Measurements from ENCODE around the gene C1orf159. TPM values are rescaled to one million over a fixed set of nuclear protein-coding genes. Genes with fewer than 3 reads are reported as not detected.
A peak's percentile ranks its signal among the peaks of the same experiment; 100 is the strongest.

The C1orf159 gene
- polyA plus RNA-seq, 3 donors: 3.0 to 18.8 (median 3.3) TPM

GRCh38 chr1:1034439-1034781, 81.5 kb downstream of the C1orf159 start:
- Histone ChIP-seq H3K9ac (ENCODE audit: insufficient read depth, low read length, poor library complexity, severe bottlenecking) (no peak overlapping the region), H4K20me1 (ENCODE audit: insufficient read depth, low read length) (no peaks in the 10 kb centered on the region), H2AFZ (ENCODE audit: insufficient read depth, low read depth, low read length, poor library complexity, severe bottlenecking) (no peak overlapping the region), H3K9me3 (replicated peaks in 1 of 2; ENCODE audit: control insufficient read depth in 1 of 2, insufficient read depth in 1 of 2, low read length in 2 of 2) (peaks cover 2 to 4% of the 10 kb centered on the region in 2 donors), H3K4me1 (ENCODE audit: control insufficient read depth in 1 of 2, insufficient read depth in 2 of 2, low read length in 2 of 2) (peaks cover 18 to 32% of the 10 kb centered on the region in 2 donors), H3K79me2 (ENCODE audit: insufficient read depth, low read length) (no peaks in the 10 kb centered on the region), H3K27ac (ENCODE audit: low read depth in 1 of 2, low read length in 2 of 2) (no peak overlapping the region), H3K36me3 (replicated peaks in 1 of 2; ENCODE audit: control insufficient read depth in 1 of 2, insufficient read depth in 2 of 2, low read length in 2 of 2) (no peaks in the 10 kb centered on the region), H3K27me3 (ENCODE audit: control insufficient read depth in 2 of 2, insufficient read depth in 2 of 2, low read length in 2 of 2) (peaks cover 8 to 66% of the 10 kb centered on the region in 2 donors), H3K4me2 (replicated peaks; ENCODE audit: extremely low read depth, low read length, poor library complexity, severe bottlenecking) (no peak overlapping the region), H3K4me3 (replicated peaks in 1 of 3; ENCODE audit: low read depth in 2 of 3, low read length in 3 of 3) (no peak overlapping the region)
- WGBS (ENCODE audit: insufficient coverage): 29% methylated on average over 30 of the region's 30 CpGs
- Mint-ChIP-seq H3K9me3 (peaks cover 0 to 15% (median 6%) of the 10 kb centered on the region in 7 donors), H3K4me3 (peak overlapping the region in 1 of 2 donors; percentile 78), H3K4me1 (peaks cover 20% of the 10 kb centered on the region), H3K27me3 (ENCODE audit: low read depth in 3 of 3) (peaks cover 39 to 62% (median 58%) of the 10 kb centered on the region in 3 donors), H3K27ac (no peak overlapping the region), H3K36me3 (peaks cover 2 to 4% of the 10 kb centered on the region in 2 donors)
- TF ChIP-seq CTCF (IDR thresholded peaks at IDR 0.05): no peak
- intact Hi-C loops (cut with micrococcal nuclease): loop anchor here in 1 of 2 donors (5.0 to 10.0 kb wide), 3 partner anchors 33 to 200 kb away; partner anchors contain the start of genes B3GALT6, C1orf159 and SDF4
- no peak for DNase-seq

- Mint-ChIP-seq H3K9me3 (peaks cover 0 to 14% (median 6%) of the 10 kb centered on the region in 7 donors), H3K36me3 (peaks cover 1 to 4% of the 10 kb centered on the region in 2 donors), H3K27ac (no peak overlapping the region), H3K4me3 (peak overlapping the region in 1 of 2 donors; percentile 71), H3K27me3 (ENCODE audit: low read depth in 3 of 3) (peaks cover 34 to 56% (median 52%) of the 10 kb centered on the region in 3 donors), H3K4me1 (peaks cover 15% of the 10 kb centered on the region)
- no peak overlapping the region for H3K27ac ChIP-seq (ENCODE audit: low read depth in 1 of 2, low read length in 2 of 2)
- H3K9me3 ChIP-seq (replicated peaks in 1 of 2; ENCODE audit: control insufficient read depth in 1 of 2, insufficient read depth in 1 of 2, low read length in 2 of 2): peaks cover 2 to 4% of the 10 kb centered on the region in 2 donors
- H3K79me2 ChIP-seq (ENCODE audit: insufficient read depth, low read length): no peaks in the 10 kb centered on the region
- intact Hi-C loops (cut with micrococcal nuclease): loop anchor here in 1 of 2 donors (5.0 to 10.0 kb wide), 3 partner anchors 33 to 201 kb away; partner anchors contain the start of genes B3GALT6, C1orf159 and SDF4
- peaks cover 8 to 61% of the 10 kb centered on the region in 2 donors for H3K27me3 ChIP-seq (ENCODE audit: control insufficient read depth in 2 of 2, insufficient read depth in 2 of 2, low read length in 2 of 2)
- no peak for DNase-seq
- no peaks in the 10 kb centered on the region for H3K36me3 ChIP-seq (replicated peaks in 1 of 2; ENCODE audit: control insufficient read depth in 1 of 2, insufficient read depth in 2 of 2, low read length in 2 of 2)
- no peaks in the 10 kb centered on the region for H4K20me1 ChIP-seq (ENCODE audit: insufficient read depth, low read length)
- H3K4me3 ChIP-seq (replicated peaks in 1 of 3; ENCODE audit: low read depth in 2 of 3, low read length in 3 of 3): no peak overlapping the region
- TF ChIP-seq CTCF (IDR thresholded peaks at IDR 0.05): no peak
- 1% methylated on average over 68 of the region's 71 CpGs for WGBS (ENCODE audit: insufficient coverage)
- H2AFZ ChIP-seq (ENCODE audit: insufficient read depth, low read depth, low read length, poor library complexity, severe bottlenecking): no peak overlapping the region
- peaks cover 13 to 27% of the 10 kb centered on the region in 2 donors for H3K4me1 ChIP-seq (ENCODE audit: control insufficient read depth in 1 of 2, insufficient read depth in 2 of 2, low read length in 2 of 2)
- H3K4me2 ChIP-seq (replicated peaks; ENCODE audit: extremely low read depth, low read length, poor library complexity, severe bottlenecking): peak overlapping the region; percentile 39
- peak overlapping the region; percentile 15 for H3K9ac ChIP-seq (ENCODE audit: insufficient read depth, low read length, poor library complexity, severe bottlenecking)
Measured at GRCh38 chr1:1033731-1034438, 82.0 kb downstream of the C1orf159 start.
